WTC11 (cell line): ENCODE results near the gene NEAT1. TPM values are rescaled to one million over a fixed set of nuclear protein-coding genes. Genes with fewer than 3 reads are reported as not detected.
A peak's percentile ranks its signal among the peaks of the same experiment; 100 is the strongest.

ENCODE experiments used
- AR ChIP-seq: fragments of 250-450 bp; sonication (Bioruptor Pico); IDR thresholded peaks from 2 replicates; pipeline ENCODE4 v1.9.0; 2021; ENCODE audit warnings: mild to moderate bottlenecking
- CREB1 ChIP-seq: sonication (generic); formaldehyde crosslinking; IDR thresholded peaks from 2 replicates; pipeline ENCODE4 v1.8.0; 2023; ENCODE audit warnings: mild to moderate bottlenecking, missing genetic modification reagents
- E2F1 ChIP-seq: sonication (generic); formaldehyde crosslinking; IDR thresholded peaks from 2 replicates; pipeline ENCODE4 v1.8.0; 2022; ENCODE audit warnings: mild to moderate bottlenecking, missing genetic modification reagents
- E2F4 ChIP-seq: sonication (generic); formaldehyde crosslinking; IDR thresholded peaks from 2 replicates; pipeline ENCODE4 v1.8.1; 2022; ENCODE audit warnings: low read depth, mild to moderate bottlenecking, moderate library complexity, missing genetic modification reagents, borderline replicate concordance
- ERG ChIP-seq: fragments of 250-450 bp; sonication (Bioruptor Pico); IDR thresholded peaks from 2 replicates; pipeline ENCODE4 v1.8.0; 2021; ENCODE audit warnings: mild to moderate bottlenecking
- FOXP1 ChIP-seq: sonication (generic); formaldehyde crosslinking; IDR thresholded peaks from 2 replicates; pipeline ENCODE4 v1.8.0; 2022; ENCODE audit warnings: missing genetic modification reagents, mild to moderate bottlenecking, moderate library complexity, borderline replicate concordance
- JAZF1 ChIP-seq: fragments of 250-450 bp; sonication (Bioruptor Pico); IDR thresholded peaks from 2 replicates; pipeline ENCODE4 v1.9.0; 2021; ENCODE audit warnings: moderate library complexity, mild to moderate bottlenecking, inconsistent platforms
- JUN ChIP-seq: sonication (generic); formaldehyde crosslinking; IDR thresholded peaks from 2 replicates; pipeline ENCODE4 v1.8.0; 2023; ENCODE audit warnings: mild to moderate bottlenecking, missing genetic modification reagents
- KAT7 ChIP-seq: sonication (generic); formaldehyde crosslinking; IDR thresholded peaks from 2 replicates; pipeline ENCODE4 v1.8.1; 2023; ENCODE audit warnings: missing genetic modification reagents, mild to moderate bottlenecking, borderline replicate concordance
- NFATC4 ChIP-seq: fragments of 250-450 bp; sonication (Bioruptor Pico); IDR thresholded peaks from 2 replicates; pipeline ENCODE4 v1.9.0; 2021; ENCODE audit warnings: mild to moderate bottlenecking
- NR2C2 ChIP-seq: sonication (generic); formaldehyde crosslinking; IDR thresholded peaks from 2 replicates; pipeline ENCODE4 v1.8.0; 2022; ENCODE audit warnings: mild to moderate bottlenecking, missing genetic modification reagents
- PREB ChIP-seq: sonication (generic); formaldehyde crosslinking; IDR thresholded peaks from 2 replicates; pipeline ENCODE4 v1.8.1; 2022; ENCODE audit warnings: mild to moderate bottlenecking, missing genetic modification reagents, moderate library complexity, borderline replicate concordance
- USF1 ChIP-seq: sonication (generic); formaldehyde crosslinking; IDR thresholded peaks from 2 replicates; pipeline ENCODE4 v1.8.0; 2022; ENCODE audit warnings: mild to moderate bottlenecking, missing genetic modification reagents
- ZNF232 ChIP-seq: sonication (generic); formaldehyde crosslinking; IDR thresholded peaks from 2 replicates; pipeline ENCODE4 v1.8.0; 2022; ENCODE audit warnings: mild to moderate bottlenecking, missing genetic modification reagents
- ZNF671 ChIP-seq: fragments of 250-450 bp; sonication (Bioruptor Pico); IDR thresholded peaks from 2 replicates; pipeline ENCODE4 v1.8.0; 2021; ENCODE audit warnings: mild to moderate bottlenecking
- total RNA-seq: library from RNA; stranded (reverse); gene quantifications from 3 replicates; pipeline ENCODE4 v1.2.3, GENCODE V29; 2021
- TF ChIP-seq, protein P1 (sequence below): sonication (generic); formaldehyde crosslinking; IDR thresholded peaks from 2 replicates; pipeline ENCODE4 v1.8.1; 2022; ENCODE audit warnings: low read depth, missing genetic modification reagents, borderline replicate concordance
- TF ChIP-seq, protein P2 (sequence below): sonication (generic); formaldehyde crosslinking; IDR thresholded peaks from 2 replicates; pipeline ENCODE4 v1.8.0; 2023; ENCODE audit warnings: missing genetic modification reagents
- TF ChIP-seq, protein P3 (sequence below): sonication (generic); formaldehyde crosslinking; IDR thresholded peaks from 2 replicates; pipeline ENCODE4 v1.8.0; 2023; ENCODE audit warnings: missing genetic modification reagents, mild to moderate bottlenecking, borderline replicate concordance

NEAT1 gene
- total RNA-seq, 1 experiment from 2014 or later = 38.1 TPM

GRCh38 chr11:65418681-65419459 is 3.7 kb upstream of the NEAT1 start (continued):
- no peak for TF ChIP-seq AR (CRISPR knock-in tag)
- no peak for TF ChIP-seq E2F4 (CRISPR knock-in tag)
- no peak for TF ChIP-seq NR2C2 (CRISPR knock-in tag)
- TF ChIP-seq, protein P1, sequence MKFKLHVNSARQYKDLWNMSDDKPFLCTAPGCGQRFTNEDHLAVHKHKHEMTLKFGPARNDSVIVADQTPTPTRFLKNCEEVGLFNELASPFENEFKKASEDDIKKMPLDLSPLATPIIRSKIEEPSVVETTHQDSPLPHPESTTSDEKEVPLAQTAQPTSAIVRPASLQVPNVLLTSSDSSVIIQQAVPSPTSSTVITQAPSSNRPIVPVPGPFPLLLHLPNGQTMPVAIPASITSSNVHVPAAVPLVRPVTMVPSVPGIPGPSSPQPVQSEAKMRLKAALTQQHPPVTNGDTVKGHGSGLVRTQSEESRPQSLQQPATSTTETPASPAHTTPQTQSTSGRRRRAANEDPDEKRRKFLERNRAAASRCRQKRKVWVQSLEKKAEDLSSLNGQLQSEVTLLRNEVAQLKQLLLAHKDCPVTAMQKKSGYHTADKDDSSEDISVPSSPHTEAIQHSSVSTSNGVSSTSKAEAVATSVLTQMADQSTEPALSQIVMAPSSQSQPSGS (CRISPR knock-in tag) = no peak
- no peak for TF ChIP-seq KAT7 (CRISPR knock-in tag)
- TF ChIP-seq, protein P2, sequence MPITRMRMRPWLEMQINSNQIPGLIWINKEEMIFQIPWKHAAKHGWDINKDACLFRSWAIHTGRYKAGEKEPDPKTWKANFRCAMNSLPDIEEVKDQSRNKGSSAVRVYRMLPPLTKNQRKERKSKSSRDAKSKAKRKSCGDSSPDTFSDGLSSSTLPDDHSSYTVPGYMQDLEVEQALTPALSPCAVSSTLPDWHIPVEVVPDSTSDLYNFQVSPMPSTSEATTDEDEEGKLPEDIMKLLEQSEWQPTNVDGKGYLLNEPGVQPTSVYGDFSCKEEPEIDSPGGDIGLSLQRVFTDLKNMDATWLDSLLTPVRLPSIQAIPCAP (CRISPR knock-in tag) = no peak
- TF ChIP-seq ZNF671 (CRISPR knock-in tag) = no peak
- TF ChIP-seq CREB1 (CRISPR knock-in tag) = 0 out of 2 replicates have a peak, but pooled peaks have one; percentile 57
- TF ChIP-seq JUN (CRISPR knock-in tag) = no peak
- no peak for TF ChIP-seq E2F1 (CRISPR knock-in tag)
- TF ChIP-seq NFATC4 = no peak
- peak; percentile 92; the same call in 1 of the 2 replicates for TF ChIP-seq FOXP1 (CRISPR knock-in tag)
- TF ChIP-seq USF1 = peak; percentile 94
- no peak for TF ChIP-seq ERG (CRISPR knock-in tag)
- TF ChIP-seq ZNF232 (CRISPR knock-in tag) = peak; percentile 55; the same call in 1 of the 2 replicates
- TF ChIP-seq PREB (CRISPR knock-in tag) = 0 out of 2 replicates have a peak, but pooled peaks have one; percentile 66
- TF ChIP-seq JAZF1 (CRISPR knock-in tag) = no peak
- TF ChIP-seq, protein P3, sequence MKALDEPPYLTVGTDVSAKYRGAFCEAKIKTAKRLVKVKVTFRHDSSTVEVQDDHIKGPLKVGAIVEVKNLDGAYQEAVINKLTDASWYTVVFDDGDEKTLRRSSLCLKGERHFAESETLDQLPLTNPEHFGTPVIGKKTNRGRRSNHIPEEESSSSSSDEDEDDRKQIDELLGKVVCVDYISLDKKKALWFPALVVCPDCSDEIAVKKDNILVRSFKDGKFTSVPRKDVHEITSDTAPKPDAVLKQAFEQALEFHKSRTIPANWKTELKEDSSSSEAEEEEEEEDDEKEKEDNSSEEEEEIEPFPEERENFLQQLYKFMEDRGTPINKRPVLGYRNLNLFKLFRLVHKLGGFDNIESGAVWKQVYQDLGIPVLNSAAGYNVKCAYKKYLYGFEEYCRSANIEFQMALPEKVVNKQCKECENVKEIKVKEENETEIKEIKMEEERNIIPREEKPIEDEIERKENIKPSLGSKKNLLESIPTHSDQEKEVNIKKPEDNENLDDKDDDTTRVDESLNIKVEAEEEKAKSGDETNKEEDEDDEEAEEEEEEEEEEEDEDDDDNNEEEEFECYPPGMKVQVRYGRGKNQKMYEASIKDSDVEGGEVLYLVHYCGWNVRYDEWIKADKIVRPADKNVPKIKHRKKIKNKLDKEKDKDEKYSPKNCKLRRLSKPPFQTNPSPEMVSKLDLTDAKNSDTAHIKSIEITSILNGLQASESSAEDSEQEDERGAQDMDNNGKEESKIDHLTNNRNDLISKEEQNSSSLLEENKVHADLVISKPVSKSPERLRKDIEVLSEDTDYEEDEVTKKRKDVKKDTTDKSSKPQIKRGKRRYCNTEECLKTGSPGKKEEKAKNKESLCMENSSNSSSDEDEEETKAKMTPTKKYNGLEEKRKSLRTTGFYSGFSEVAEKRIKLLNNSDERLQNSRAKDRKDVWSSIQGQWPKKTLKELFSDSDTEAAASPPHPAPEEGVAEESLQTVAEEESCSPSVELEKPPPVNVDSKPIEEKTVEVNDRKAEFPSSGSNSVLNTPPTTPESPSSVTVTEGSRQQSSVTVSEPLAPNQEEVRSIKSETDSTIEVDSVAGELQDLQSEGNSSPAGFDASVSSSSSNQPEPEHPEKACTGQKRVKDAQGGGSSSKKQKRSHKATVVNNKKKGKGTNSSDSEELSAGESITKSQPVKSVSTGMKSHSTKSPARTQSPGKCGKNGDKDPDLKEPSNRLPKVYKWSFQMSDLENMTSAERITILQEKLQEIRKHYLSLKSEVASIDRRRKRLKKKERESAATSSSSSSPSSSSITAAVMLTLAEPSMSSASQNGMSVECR (CRISPR knock-in tag) = no peak
